A549 (cell line): ENCODE data around the gene FBXW12. TPM values are rescaled to one million over a fixed set of nuclear protein-coding genes. Genes with fewer than 3 reads are reported as not detected.
A peak's percentile ranks its signal among the peaks of the same experiment; 100 is the strongest.

Experiments used
- ATAC-seq, 2 experiments: fragments of 200-7000 bp in 1 of 2; fragments of >200 bp in 1 of 2; cut with Nextera tagmentation in 1 of 2; cut with Tn5 transposase in 1 of 2; 3 replicates each; pipeline versions ENCODE4 v1.8.0 to v1.9.1; 2018 to 2020; ENCODE audit warnings: mild to moderate bottlenecking in 1 of 2, moderate library complexity in 1 of 2
- CTCF ChIA-PET: fragments of 300-600 bp; sonication (Branson Sonifier 250); formaldehyde crosslinking; extraction: SDS; loops from one replicate; lab custom pipeline; 2021; ENCODE audit warnings: antibody characterized with exemption, inconsistent platforms; lab: Yijun Ruan, JAX
- POLR2A ChIA-PET: fragments of 350-600 bp; formaldehyde crosslinking; extraction: SDS; loops from one replicate; lab custom pipeline; 2021; ENCODE audit warnings: antibody characterized with exemption, inconsistent platforms; lab: Yijun Ruan, JAX
- DNase-seq, 2 experiments: peaks; one replicate each; pipeline versions ENCODE4 v3.0.0 to v3.0.0-alpha.2; 2011 to 2016; ENCODE audit warnings: low read depth in 1 of 2, low spot score in 1 of 2
- FAIRE-seq: peaks from 2 replicates; lab custom pipeline; 2011; peaks lifted over from hg19 to GRCh38; lab: Jason Lieb, UNC
- H3K27ac ChIP-seq, 2 experiments: fragments of >200 bp; sonication (Bioruptor Twin); formaldehyde crosslinking; 3 replicates each; pipeline ENCODE4 v1.5.1; 2016 to 2017
- H3K4me1 ChIP-seq: fragments of >200 bp; sonication (Bioruptor Twin); formaldehyde crosslinking; 3 replicates; pipeline ENCODE4 v1.6.1; 2016
- H3K4me2 ChIP-seq: fragments of >200 bp; sonication (Bioruptor Twin); formaldehyde crosslinking; 3 replicates; pipeline ENCODE4 v1.6.1; 2016
- H3K4me3 ChIP-seq: fragments of >200 bp; sonication (Bioruptor Twin); formaldehyde crosslinking; 3 replicates; pipeline ENCODE4 v1.5.1; 2016
- H3K9me3 ChIP-seq: fragments of >200 bp; sonication (Bioruptor Twin); formaldehyde crosslinking; 3 replicates; pipeline ENCODE4 v1.6.1; 2016
- CBX8 ChIP-seq: fragments of 200-600 bp; sonication (generic); IDR thresholded peaks from 2 replicates; pipeline ENCODE4 v1.6.1; 2016
- CEBPB ChIP-seq, 2 experiments: fragments of >200 bp in 1 of 2; sonication (Bioruptor Twin) in 1 of 2; formaldehyde crosslinking in 1 of 2; IDR thresholded peaks; 2 replicates each; pipeline ENCODE4 v1.6.1; 2012 to 2016
- CHD2 ChIP-seq: fragments of 150-350 bp; IDR thresholded peaks from 2 replicates; pipeline ENCODE4 v1.6.1; 2014; ENCODE audit warnings: low read length; ENCODE audit not compliant: partially characterized antibody
- EP300 ChIP-seq, 2 experiments: fragments of >200 bp; sonication (Bioruptor Twin); formaldehyde crosslinking; IDR thresholded peaks; 2 replicates in 1 of 2; 3 replicates in 1 of 2; pipeline ENCODE4 v1.6.1; 2016 to 2017
- ESRRA ChIP-seq: fragments of 150-350 bp; IDR thresholded peaks from 2 replicates; pipeline ENCODE4 v1.6.1; 2014; ENCODE audit warnings: mild to moderate bottlenecking, low read length, borderline replicate concordance
- FOSB ChIP-seq: fragments of 250-450 bp; sonication (Bioruptor Pico); IDR thresholded peaks from 2 replicates; pipeline ENCODE4 v1.5.0; 2020; ENCODE audit warnings: mild to moderate bottlenecking, moderate library complexity
- HDAC2 ChIP-seq: fragments of 200-600 bp; sonication (generic); IDR thresholded peaks from 2 replicates; pipeline ENCODE4 v1.6.1; 2016
- HEYL ChIP-seq: fragments of 250-450 bp; sonication (Bioruptor Pico); IDR thresholded peaks from 2 replicates; pipeline ENCODE4 v1.8.0; 2021; ENCODE audit warnings: mild to moderate bottlenecking, moderate library complexity
- HOXA7 ChIP-seq: fragments of 250-450 bp; sonication (Bioruptor Pico); IDR thresholded peaks from 2 replicates; pipeline ENCODE4 v1.5.0; 2020; ENCODE audit warnings: mild to moderate bottlenecking, moderate library complexity
- JUNB ChIP-seq: fragments of >200 bp; sonication (Bioruptor Twin); formaldehyde crosslinking; IDR thresholded peaks from 2 replicates; pipeline ENCODE4 v1.6.1; 2016
- KDM1A ChIP-seq: fragments of 200-600 bp; sonication (generic); IDR thresholded peaks from 2 replicates; pipeline ENCODE4 v1.6.1; 2016; ENCODE audit warnings: low read depth, mild to moderate bottlenecking
- KDM5A ChIP-seq: fragments of 200-600 bp; sonication (generic); IDR thresholded peaks from 2 replicates; pipeline ENCODE4 v1.6.1; 2016; ENCODE audit warnings: antibody characterized with exemption, mild to moderate bottlenecking
- MAFK ChIP-seq: fragments of 450-650 bp; IDR thresholded peaks from 2 replicates; pipeline ENCODE4 v1.6.1; 2014; ENCODE audit not compliant: partially characterized antibody
- PHF8 ChIP-seq: fragments of 200-600 bp; sonication (generic); IDR thresholded peaks from 2 replicates; pipeline ENCODE4 v1.6.1; 2016; ENCODE audit warnings: low read depth, mild to moderate bottlenecking, antibody characterized with exemption, moderate library complexity, borderline replicate concordance
- POLR2A ChIP-seq: IDR thresholded peaks from 2 replicates; pipeline ENCODE4 v1.6.1; 2012; ENCODE audit warnings: mild to moderate bottlenecking, low read length
- POLR2AphosphoS2 ChIP-seq: conservative IDR thresholded peaks from 2 replicates; pipeline ENCODE4 v1.6.1; 2012; ENCODE audit warnings: low read length, improper control_type of control experiment, inconsistent platforms
- RFX5 ChIP-seq: fragments of 450-650 bp; IDR thresholded peaks from 2 replicates; pipeline ENCODE4 v1.7.1; 2014; ENCODE audit warnings: antibody characterized with exemption, mild to moderate bottlenecking, moderate library complexity
- RNF2 ChIP-seq: fragments of 200-600 bp; sonication (generic); IDR thresholded peaks from 2 replicates; pipeline ENCODE4 v1.6.1; 2016; ENCODE audit warnings: low read depth, mild to moderate bottlenecking, antibody characterized with exemption, moderate library complexity, borderline replicate concordance
- SMC3 ChIP-seq: fragments of >200 bp; sonication (Bioruptor Twin); formaldehyde crosslinking; IDR thresholded peaks from 3 replicates; pipeline ENCODE4 v1.6.1; 2018; ENCODE audit warnings: inconsistent platforms
- TP53 ChIP-seq: fragments of 250-450 bp; sonication (Bioruptor Pico); IDR thresholded peaks from 2 replicates; pipeline ENCODE4 v1.5.0; 2021; ENCODE audit warnings: mild to moderate bottlenecking, moderate library complexity
- ZC3H11A ChIP-seq: fragments of 450-650 bp; IDR thresholded peaks from 2 replicates; pipeline ENCODE4 v1.6.1; 2014; ENCODE audit warnings: antibody characterized with exemption, mild to moderate bottlenecking
- ZFP36 ChIP-seq: fragments of 450-650 bp; IDR thresholded peaks from 2 replicates; pipeline ENCODE4 v1.6.1; 2014; ENCODE audit warnings: borderline replicate concordance; ENCODE audit not compliant: partially characterized antibody
- ZNF302 ChIP-seq: fragments of 250-450 bp; sonication (Bioruptor Pico); IDR thresholded peaks from 2 replicates; pipeline ENCODE4 v1.9.0; 2021; ENCODE audit warnings: inconsistent platforms, mild to moderate bottlenecking, moderate library complexity
- ZSCAN20 ChIP-seq: fragments of 250-450 bp; sonication (Bioruptor Pico); IDR thresholded peaks from 2 replicates; pipeline ENCODE4 v1.8.0; 2022; ENCODE audit warnings: mild to moderate bottlenecking, moderate library complexity
- WGBS: methylation state at CpG from one replicate; pipeline ENCODE4 v1.1.6; 2017; ENCODE audit errors: missing lambda C conversion rate; 5-methylcytosine and 5-hydroxymethylcytosine counted together
- polyA plus RNA-seq, 4 experiments: library from polyadenylated mRNA; depleted of rRNA in 3 of 4; stranded (reverse); fragments of >200 nt; fragmentation: RNase III in 1 of 4; extraction: RNeasy Plus Mini Kit Qiagen cat#74134 plus additional on column Dnase treatment in 1 of 4; gene quantifications; 2 replicates in 3 of 4; 3 replicates in 1 of 4; pipeline ENCODE4 v1.2.3, GENCODE V29; 2011 to 2017
- TF ChIP-seq, protein P1 (sequence below): fragments of 150-350 bp; IDR thresholded peaks from 2 replicates; pipeline ENCODE4 v1.6.1; 2014; ENCODE audit warnings: low read depth, mild to moderate bottlenecking, low read length
- TF ChIP-seq, protein P2 (sequence below): IDR thresholded peaks from 2 replicates; pipeline ENCODE4 v1.6.1; 2012
- TF ChIP-seq, protein P3 (sequence below): IDR thresholded peaks from 2 replicates; pipeline ENCODE4 v1.6.1; 2012; ENCODE audit warnings: low read depth, borderline replicate concordance

FBXW12 gene
- polyA plus RNA-seq, 2 of the 4 experiments (the other 2 are of a cell fraction), result not detected

- FAIRE-seq (no peak), DNase-seq (no peak), ATAC-seq (no peak)
- 86% methylated on average over 8 of the region's 8 CpGs for WGBS
- Histone ChIP-seq H3K9me3 (no peaks in the 10 kb centered on the region), H3K4me3 (no peak overlapping the region), H3K27ac (no peak overlapping the region), H3K4me2 (no peak overlapping the region), H3K4me1 (no peaks in the 10 kb centered on the region; the same call in 2 of the 3 replicates)
- ChIA-PET CTCF (interaction anchor here (0.9 to 31.5 kb wide), 7 partner anchors 8 to 213 kb away, joined by 3 to 488 read pairs (median 3); partner anchors contain the start of genes ATRIP, CCDC51, PLXNB1 and TMA7), POLR2A (no interaction called here)
- no peak for TF ChIP-seq KDM1A
- no peak for TF ChIP-seq KDM5A
- TF ChIP-seq TP53 (CRISPR knock-in tag), result no peak
Observed at GRCh38 chr3:48407542-48408099, 35.6 kb downstream of the FBXW12 start.

- CTCF ChIA-PET, result interaction anchor here (1.4 to 31.5 kb wide), 5 partner anchors 9 to 214 kb away, joined by 3 to 488 read pairs (median 4); partner anchors contain the start of gene PLXNB1
- Histone ChIP-seq H3K4me3 (no peak overlapping the region), H3K27ac (no peak overlapping the region), H3K4me1 (no peaks in the 10 kb centered on the region), H3K9me3 (no peaks in the 10 kb centered on the region), H3K4me2 (no peak overlapping the region)
- no peak for FAIRE-seq
- WGBS, result 90% methylated on average over 4 of the region's 4 CpGs
- TF ChIP-seq JUNB (no peak), HDAC2 (no peak), EP300 (IDR thresholded peaks at IDR 0.05) (no peak)
- no peak for DNase-seq
- peak in 1 of 2 experiments; percentile 27; a peak in 1 of 6 replicates for ATAC-seq
- POLR2A ChIA-PET, result no interaction called here
Observed at GRCh38 chr3:48408823-48409281, 36.8 kb downstream of the FBXW12 start.

- POLR2A ChIA-PET, result no interaction called here
- no peak overlapping the region for H3K4me2 ChIP-seq
- no peaks in the 10 kb centered on the region for H3K4me1 ChIP-seq
- no peak for DNase-seq
- no peak overlapping the region for H3K4me3 ChIP-seq
- 90% methylated on average over 28 of the region's 31 CpGs for WGBS
- TF ChIP-seq TP53 (CRISPR knock-in tag) (no peak), FOSB (no peak), POLR2A (no peak), CBX8 (no peak), ZFP36 (no peak), MAFK (no peak), SMC3 (no peak), CEBPB (IDR thresholded peaks at IDR 0.05) (no peak), HOXA7 (CRISPR knock-in tag) (no peak), PHF8 (no peak), HEYL (CRISPR knock-in tag) (no peak)
- TF ChIP-seq, protein P1, sequence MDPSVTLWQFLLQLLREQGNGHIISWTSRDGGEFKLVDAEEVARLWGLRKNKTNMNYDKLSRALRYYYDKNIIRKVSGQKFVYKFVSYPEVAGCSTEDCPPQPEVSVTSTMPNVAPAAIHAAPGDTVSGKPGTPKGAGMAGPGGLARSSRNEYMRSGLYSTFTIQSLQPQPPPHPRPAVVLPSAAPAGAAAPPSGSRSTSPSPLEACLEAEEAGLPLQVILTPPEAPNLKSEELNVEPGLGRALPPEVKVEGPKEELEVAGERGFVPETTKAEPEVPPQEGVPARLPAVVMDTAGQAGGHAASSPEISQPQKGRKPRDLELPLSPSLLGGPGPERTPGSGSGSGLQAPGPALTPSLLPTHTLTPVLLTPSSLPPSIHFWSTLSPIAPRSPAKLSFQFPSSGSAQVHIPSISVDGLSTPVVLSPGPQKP, result no peak
- FAIRE-seq, result no peak
- no peak overlapping the region for H3K27ac ChIP-seq
- CTCF ChIA-PET, result interaction anchor here (1.4 to 31.5 kb wide), 4 partner anchors 8 to 215 kb away, joined by 3 to 488 read pairs (median 12); partner anchors contain the start of gene PLXNB1
- ATAC-seq, result no peak
- H3K9me3 ChIP-seq, result no peaks in the 10 kb centered on the region
Observed at GRCh38 chr3:48409291-48410201, 37.5 kb downstream of the FBXW12 start.

DNA sequence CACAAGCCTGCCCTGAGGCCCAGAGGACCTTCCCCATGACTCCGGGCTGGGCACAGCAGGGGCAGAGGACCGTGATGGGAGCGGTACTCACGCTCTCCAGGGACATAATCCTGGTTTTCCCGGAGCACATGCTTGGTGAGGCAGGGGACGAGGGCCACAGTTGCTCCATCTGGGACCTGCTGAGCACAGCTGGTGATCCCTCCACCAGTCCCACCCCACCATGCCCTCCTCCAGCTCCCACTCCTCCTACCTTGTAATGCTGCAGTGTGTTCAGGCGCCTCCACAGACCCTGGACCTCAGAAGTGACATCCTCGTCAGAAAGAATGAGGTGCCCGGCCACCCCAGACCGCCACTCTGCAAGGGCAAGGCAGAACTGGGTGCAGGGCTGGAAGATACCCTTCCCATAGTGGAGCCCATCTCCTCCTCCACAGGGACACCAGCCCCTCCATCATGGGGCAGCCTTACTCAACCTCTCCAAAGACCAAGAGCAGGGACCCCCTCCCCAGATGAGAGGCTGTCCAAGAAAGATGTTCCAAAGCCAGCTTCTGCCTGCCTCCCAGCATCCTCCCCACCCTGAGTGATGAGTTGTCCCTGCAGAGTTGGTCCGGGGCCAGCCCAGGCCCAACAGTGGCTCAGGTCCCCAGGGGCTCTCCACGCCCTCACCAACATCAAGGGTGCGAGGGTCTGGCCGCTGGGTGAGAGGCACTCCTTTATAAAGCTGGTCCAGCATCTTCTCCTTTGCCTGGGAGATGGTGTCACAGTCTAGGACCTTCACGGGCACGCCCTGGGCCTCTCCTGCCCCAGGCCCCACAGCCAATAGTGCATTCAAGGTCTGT, 38.4 kb downstream of the FBXW12 start:
- ChIA-PET POLR2A (no interaction called here), CTCF (interaction anchor here (3.3 to 31.5 kb wide), 2 partner anchors 9 to 21 kb away, joined by 18 to 488 read pairs; partner anchors contain the start of gene PLXNB1)
- WGBS, result 95% methylated on average over 3 of the region's 16 CpGs
- Histone ChIP-seq H3K4me1 (no peaks in the 10 kb centered on the region), H3K9me3 (no peaks in the 10 kb centered on the region), H3K27ac (no peak overlapping the region), H3K4me3 (no peak overlapping the region), H3K4me2 (no peak overlapping the region)
- ATAC-seq, result no peak
- FAIRE-seq, result no peak
- DNase-seq, result no peak
- TF ChIP-seq CEBPB (IDR thresholded peaks at IDR 0.05), result no peak
- TF ChIP-seq, protein P2, sequence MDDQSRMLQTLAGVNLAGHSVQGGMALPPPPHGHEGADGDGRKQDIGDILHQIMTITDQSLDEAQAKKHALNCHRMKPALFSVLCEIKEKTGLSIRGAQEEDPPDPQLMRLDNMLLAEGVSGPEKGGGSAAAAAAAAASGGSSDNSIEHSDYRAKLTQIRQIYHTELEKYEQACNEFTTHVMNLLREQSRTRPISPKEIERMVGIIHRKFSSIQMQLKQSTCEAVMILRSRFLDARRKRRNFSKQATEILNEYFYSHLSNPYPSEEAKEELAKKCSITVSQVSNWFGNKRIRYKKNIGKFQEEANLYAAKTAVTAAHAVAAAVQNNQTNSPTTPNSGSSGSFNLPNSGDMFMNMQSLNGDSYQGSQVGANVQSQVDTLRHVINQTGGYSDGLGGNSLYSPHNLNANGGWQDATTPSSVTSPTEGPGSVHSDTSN, result no peak
- no peak for TF ChIP-seq POLR2A
- TF ChIP-seq ZNF302 (CRISPR knock-in tag), result no peak
- no peak for TF ChIP-seq FOSB
- TF ChIP-seq RFX5, result no peak
- TF ChIP-seq ESRRA, result no peak
- no peak for TF ChIP-seq RNF2
- TF ChIP-seq ZSCAN20 (CRISPR knock-in tag), result no peak
- TF ChIP-seq POLR2AphosphoS2, result no peak
- TF ChIP-seq, protein P3, sequence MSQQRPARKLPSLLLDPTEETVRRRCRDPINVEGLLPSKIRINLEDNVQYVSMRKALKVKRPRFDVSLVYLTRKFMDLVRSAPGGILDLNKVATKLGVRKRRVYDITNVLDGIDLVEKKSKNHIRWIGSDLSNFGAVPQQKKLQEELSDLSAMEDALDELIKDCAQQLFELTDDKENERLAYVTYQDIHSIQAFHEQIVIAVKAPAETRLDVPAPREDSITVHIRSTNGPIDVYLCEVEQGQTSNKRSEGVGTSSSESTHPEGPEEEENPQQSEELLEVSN, result no peak
- no peak for TF ChIP-seq ZC3H11A
- no peak for TF ChIP-seq CHD2
